ENCODE data around the gene RIMBP2. TPM values are rescaled to one million over a fixed set of nuclear protein-coding genes. Genes with fewer than 3 reads are reported as not detected.

The RIMBP2 gene
- total RNA-seq, 2 donors from 2014 or later: 0.14 TPM; not detected in 1

- Mint-ChIP-seq H3K4me1 (ENCODE audit: low read depth) (no peaks in the 10 kb centered on the region), H3K4me3 (no peak overlapping the region), H3K27me3 (ENCODE audit: low read depth) (no peaks in the 10 kb centered on the region), H3K27ac (no peak overlapping the region), H3K9me3 (no peaks in the 10 kb centered on the region), H3K36me3 (ENCODE audit: insufficient read depth in 2 of 2) (no peaks in the 10 kb centered on the region)
- DNase-seq (no peak), ATAC-seq (replicated peaks in 1 of 2) (no peak)
Measured at GRCh38 chr12:130490674-130491073, 225.4 kb downstream of the RIMBP2 start.

GRCh38 chr12:130489293-130489692 lies 226.8 kb downstream of the RIMBP2 start:
- no peak for DNase-seq
- no peak overlapping the region for H3K4me3 Mint-ChIP-seq
- H3K27me3 Mint-ChIP-seq (ENCODE audit: low read depth): no peaks in the 10 kb centered on the region
- no peaks in the 10 kb centered on the region for H3K4me1 Mint-ChIP-seq (ENCODE audit: low read depth)
- no peak overlapping the region for H3K27ac Mint-ChIP-seq
- no peaks in the 10 kb centered on the region for H3K36me3 Mint-ChIP-seq (ENCODE audit: insufficient read depth in 2 of 2)
- no peak for ATAC-seq (replicated peaks in 1 of 2)
- no peaks in the 10 kb centered on the region for H3K9me3 Mint-ChIP-seq

GRCh38 chr12:130488358-130488710 lies 227.8 kb downstream of the RIMBP2 start:
- no peaks in the 10 kb centered on the region for H3K36me3 Mint-ChIP-seq (ENCODE audit: insufficient read depth in 2 of 2)
- H3K4me3 Mint-ChIP-seq: no peak overlapping the region
- no peak overlapping the region for H3K27ac Mint-ChIP-seq
- ATAC-seq (replicated peaks in 1 of 2): no peak
- H3K27me3 Mint-ChIP-seq (ENCODE audit: low read depth): no peaks in the 10 kb centered on the region
- DNase-seq: no peak
- no peaks in the 10 kb centered on the region for H3K4me1 Mint-ChIP-seq (ENCODE audit: low read depth)
- H3K9me3 Mint-ChIP-seq: no peaks in the 10 kb centered on the region

- Mint-ChIP-seq H3K4me1 (ENCODE audit: low read depth) (no peaks in the 10 kb centered on the region), H3K36me3 (ENCODE audit: insufficient read depth in 2 of 2) (no peaks in the 10 kb centered on the region)
- ATAC-seq (replicated peaks in 1 of 2): no peak
Measured at GRCh38 chr12:130487636-130488357, 228.3 kb downstream of the RIMBP2 start.

GRCh38 chr12:130486891-130487416 lies 229.1 kb downstream of the RIMBP2 start:
- no peak for DNase-seq
- H3K9me3 Mint-ChIP-seq: no peaks in the 10 kb centered on the region
- no peak overlapping the region for H3K4me3 Mint-ChIP-seq
- H3K4me1 Mint-ChIP-seq (ENCODE audit: low read depth): no peaks in the 10 kb centered on the region
- H3K27ac Mint-ChIP-seq: no peak overlapping the region
- no peaks in the 10 kb centered on the region for H3K36me3 Mint-ChIP-seq (ENCODE audit: insufficient read depth in 2 of 2)
- H3K27me3 Mint-ChIP-seq (ENCODE audit: low read depth): no peaks in the 10 kb centered on the region
- ATAC-seq (replicated peaks in 1 of 2): no peak

More at GRCh38 chr12:130487636-130488357, 228.3 kb downstream of the RIMBP2 start:
- no peak overlapping the region for H3K4me3 Mint-ChIP-seq
- H3K27me3 Mint-ChIP-seq (ENCODE audit: low read depth): no peaks in the 10 kb centered on the region
- H3K9me3 Mint-ChIP-seq: no peaks in the 10 kb centered on the region
- no peak overlapping the region for H3K27ac Mint-ChIP-seq
- no peak for DNase-seq

GRCh38 chr12:130486146-130486435 lies 230.0 kb downstream of the RIMBP2 start:
- Mint-ChIP-seq H3K36me3 (ENCODE audit: insufficient read depth in 2 of 2) (no peaks in the 10 kb centered on the region), H3K27ac (no peak overlapping the region), H3K27me3 (ENCODE audit: low read depth) (no peaks in the 10 kb centered on the region), H3K9me3 (no peaks in the 10 kb centered on the region), H3K4me1 (ENCODE audit: low read depth) (no peaks in the 10 kb centered on the region), H3K4me3 (no peak overlapping the region)
- DNase-seq: no peak
- ATAC-seq (replicated peaks in 1 of 2): no peak

- Mint-ChIP-seq H3K27ac (no peak overlapping the region), H3K27me3 (ENCODE audit: low read depth) (no peaks in the 10 kb centered on the region), H3K4me1 (ENCODE audit: low read depth) (no peaks in the 10 kb centered on the region), H3K4me3 (no peak overlapping the region), H3K9me3 (no peaks in the 10 kb centered on the region), H3K36me3 (ENCODE audit: insufficient read depth in 2 of 2) (no peaks in the 10 kb centered on the region)
- DNase-seq: no peak
- no peak for ATAC-seq (replicated peaks in 1 of 2)
Measured at GRCh38 chr12:130485291-130486145, 230.6 kb downstream of the RIMBP2 start.

- H3K9me3 Mint-ChIP-seq: no peaks in the 10 kb centered on the region
- H3K27me3 Mint-ChIP-seq (ENCODE audit: low read depth): no peaks in the 10 kb centered on the region
- no peak for DNase-seq
- no peaks in the 10 kb centered on the region for H3K36me3 Mint-ChIP-seq (ENCODE audit: insufficient read depth in 2 of 2)
- ATAC-seq (replicated peaks in 1 of 2): no peak
- H3K4me3 Mint-ChIP-seq: no peak overlapping the region
- H3K27ac Mint-ChIP-seq: no peak overlapping the region
- H3K4me1 Mint-ChIP-seq (ENCODE audit: low read depth): no peaks in the 10 kb centered on the region
Measured at GRCh38 chr12:130484221-130484620, 231.9 kb downstream of the RIMBP2 start.

GRCh38 chr12:130483616-130484180 lies 232.4 kb downstream of the RIMBP2 start:
- no peaks in the 10 kb centered on the region for H3K36me3 Mint-ChIP-seq (ENCODE audit: insufficient read depth in 2 of 2)
- H3K4me3 Mint-ChIP-seq: no peak overlapping the region
- no peaks in the 10 kb centered on the region for H3K9me3 Mint-ChIP-seq
- H3K27me3 Mint-ChIP-seq (ENCODE audit: low read depth): no peaks in the 10 kb centered on the region
- no peak for ATAC-seq (replicated peaks in 1 of 2)
- no peaks in the 10 kb centered on the region for H3K4me1 Mint-ChIP-seq (ENCODE audit: low read depth)
- no peak overlapping the region for H3K27ac Mint-ChIP-seq
- no peak for DNase-seq

- no peak for DNase-seq
- no peak overlapping the region for H3K27ac Mint-ChIP-seq
- H3K4me3 Mint-ChIP-seq: no peak overlapping the region
- no peaks in the 10 kb centered on the region for H3K9me3 Mint-ChIP-seq
- no peak for ATAC-seq (replicated peaks in 1 of 2)
- H3K4me1 Mint-ChIP-seq (ENCODE audit: low read depth): no peaks in the 10 kb centered on the region
- H3K27me3 Mint-ChIP-seq (ENCODE audit: low read depth): no peaks in the 10 kb centered on the region
- no peaks in the 10 kb centered on the region for H3K36me3 Mint-ChIP-seq (ENCODE audit: insufficient read depth in 2 of 2)
Measured at GRCh38 chr12:130482448-130482847, 233.7 kb downstream of the RIMBP2 start.

- H3K27ac Mint-ChIP-seq: no peak overlapping the region
- DNase-seq: no peak
- H3K27me3 Mint-ChIP-seq (ENCODE audit: low read depth): no peaks in the 10 kb centered on the region
- H3K36me3 Mint-ChIP-seq (ENCODE audit: insufficient read depth in 2 of 2): no peaks in the 10 kb centered on the region
- H3K9me3 Mint-ChIP-seq: no peaks in the 10 kb centered on the region
- H3K4me1 Mint-ChIP-seq (ENCODE audit: low read depth): no peaks in the 10 kb centered on the region
- no peak overlapping the region for H3K4me3 Mint-ChIP-seq
- no peak for ATAC-seq (replicated peaks in 1 of 2)
Measured at GRCh38 chr12:130481392-130481879, 234.7 kb downstream of the RIMBP2 start.

- ATAC-seq (replicated peaks in 1 of 2) (no peak), DNase-seq (no peak)
- H3K27me3 Mint-ChIP-seq (ENCODE audit: low read depth): no peaks in the 10 kb centered on the region
- no peaks in the 10 kb centered on the region for H3K4me1 Mint-ChIP-seq (ENCODE audit: low read depth)
- H3K27ac Mint-ChIP-seq: no peak overlapping the region
- H3K4me3 Mint-ChIP-seq: no peak overlapping the region
- no peaks in the 10 kb centered on the region for H3K9me3 Mint-ChIP-seq
- no peaks in the 10 kb centered on the region for H3K36me3 Mint-ChIP-seq (ENCODE audit: insufficient read depth in 2 of 2)
Measured at GRCh38 chr12:130480887-130481286, 235.2 kb downstream of the RIMBP2 start.

- DNase-seq: no peak
- no peak for ATAC-seq (replicated peaks in 1 of 2)
- H3K36me3 Mint-ChIP-seq (ENCODE audit: insufficient read depth in 2 of 2): no peaks in the 10 kb centered on the region
- H3K4me3 Mint-ChIP-seq: no peak overlapping the region
- H3K4me1 Mint-ChIP-seq (ENCODE audit: low read depth): no peaks in the 10 kb centered on the region
- no peaks in the 10 kb centered on the region for H3K27me3 Mint-ChIP-seq (ENCODE audit: low read depth)
- no peaks in the 10 kb centered on the region for H3K9me3 Mint-ChIP-seq
- no peak overlapping the region for H3K27ac Mint-ChIP-seq
Measured at GRCh38 chr12:130480231-130480630, 235.9 kb downstream of the RIMBP2 start.

All from activated T-cell treated with anti-CD3 and anti-CD28 coated beads, Interleukin-2, amount 50 U/mL, for 72 hours (primary cell).